HEK293 (cell line): Measurements from ENCODE around the gene SYTL1.

ENCODE experiments used
- CTCF ChIA-PET: fragments of 350-600 bp; formaldehyde crosslinking; extraction: SDS; loops from one replicate; lab custom pipeline; 2021; ENCODE audit warnings: antibody characterized with exemption; lab: Yijun Ruan, JAX
- POLR2A ChIA-PET: fragments of 300-600 bp; formaldehyde crosslinking; extraction: SDS; loops from one replicate; lab custom pipeline; 2020; ENCODE audit warnings: antibody characterized with exemption, inconsistent platforms; lab: Yijun Ruan, JAX
- H3K27ac ChIP-seq: fragments of 200-500 bp; sonication (Bioruptor generic); 2 replicates; pipeline ENCODE4 v1.5.1; 2014; ENCODE audit warnings: low read depth, low read length, control low read depth, inconsistent platforms; ENCODE audit errors: extremely low read depth
- H3K36me3 ChIP-seq, 2 experiments: fragments of 200-500 bp in 1 of 2; sonication (Bioruptor generic) in 1 of 2; 1 replicate in 1 of 2; 2 replicates in 1 of 2; pipeline ENCODE4 v1.5.1; 2014 to 2017; ENCODE audit warnings: inconsistent platforms in 2 of 2, low read length in 2 of 2; ENCODE audit not compliant: control insufficient read depth in 2 of 2, insufficient read depth in 1 of 2
- H3K4me1 ChIP-seq: fragments of 200-500 bp; sonication (Bioruptor generic); 2 replicates; pipeline ENCODE4 v1.5.1; 2014; ENCODE audit warnings: mild to moderate bottlenecking, low read length, inconsistent platforms; ENCODE audit not compliant: control insufficient read depth, insufficient read depth
- H3K4me3 ChIP-seq: 2 replicates; pipeline ENCODE4 v1.5.1; 2011; ENCODE audit warnings: low read depth, mild to moderate bottlenecking, control low read depth, low read length, moderate library complexity
- H3K9me3 ChIP-seq: fragments of 200-500 bp; sonication (Bioruptor generic); 2 replicates; pipeline ENCODE4 v1.5.1; 2014; ENCODE audit warnings: low read depth, low read length, inconsistent platforms; ENCODE audit not compliant: control insufficient read depth, insufficient read depth
- ELK4 ChIP-seq: IDR thresholded peaks from 2 replicates; pipeline ENCODE4 v1.6.1; 2011; ENCODE audit warnings: mild to moderate bottlenecking, low read depth, low read length, borderline replicate concordance
- GLIS2 ChIP-seq: fragments of 450-650 bp; formaldehyde crosslinking; IDR thresholded peaks from 2 replicates; pipeline ENCODE4 v1.5.1; 2016; ENCODE audit warnings: missing biosample characterization, missing genetic modification characterization
- KLF9 ChIP-seq: fragments of 450-650 bp; formaldehyde crosslinking; IDR thresholded peaks from 2 replicates; pipeline ENCODE4 v1.5.1; 2016; ENCODE audit warnings: missing biosample characterization, missing genetic modification characterization, low read depth
- PRDM10 ChIP-seq: fragments of 450-650 bp; formaldehyde crosslinking; IDR thresholded peaks from 2 replicates; pipeline ENCODE4 v1.5.1; 2016; ENCODE audit warnings: missing biosample characterization, missing genetic modification characterization
- SP2 ChIP-seq: fragments of 450-650 bp; formaldehyde crosslinking; IDR thresholded peaks from 2 replicates; pipeline ENCODE4 v1.5.1; 2016; ENCODE audit warnings: missing biosample characterization, missing genetic modification characterization
- ZBTB44 ChIP-seq: fragments of 450-650 bp; IDR thresholded peaks from 2 replicates; pipeline ENCODE4 v1.5.1; 2018; ENCODE audit warnings: missing biosample characterization, mild to moderate bottlenecking, missing genetic modification characterization
- ZIC2 ChIP-seq: fragments of 450-650 bp; formaldehyde crosslinking; IDR thresholded peaks from 2 replicates; pipeline ENCODE4 v1.5.1; 2016; ENCODE audit warnings: missing biosample characterization, missing genetic modification characterization
- ZNF146 ChIP-seq: fragments of 450-650 bp; formaldehyde crosslinking; IDR thresholded peaks from 2 replicates; pipeline ENCODE4 v1.5.1; 2016; ENCODE audit warnings: missing biosample characterization, missing genetic modification characterization
- ZNF280D ChIP-seq: fragments of 450-650 bp; formaldehyde crosslinking; IDR thresholded peaks from 2 replicates; pipeline ENCODE4 v1.5.1; 2016; ENCODE audit warnings: missing biosample characterization, missing genetic modification characterization
- ZNF391 ChIP-seq: fragments of 450-650 bp; formaldehyde crosslinking; IDR thresholded peaks from 2 replicates; pipeline ENCODE4 v1.5.1; 2016; ENCODE audit warnings: low read depth, missing biosample characterization, missing genetic modification characterization, borderline replicate concordance
- ZNF449 ChIP-seq: fragments of 450-650 bp; formaldehyde crosslinking; IDR thresholded peaks from 2 replicates; pipeline ENCODE4 v1.5.1; 2017; ENCODE audit warnings: missing biosample characterization, mild to moderate bottlenecking, missing genetic modification characterization, moderate library complexity
- ZNF624 ChIP-seq: fragments of 450-650 bp; formaldehyde crosslinking; IDR thresholded peaks from 2 replicates; pipeline ENCODE4 v1.5.1; 2017; ENCODE audit warnings: missing biosample characterization, missing genetic modification characterization
- ZNF670 ChIP-seq: fragments of 450-650 bp; formaldehyde crosslinking; IDR thresholded peaks from 2 replicates; pipeline ENCODE4 v1.5.1; 2016; ENCODE audit warnings: missing biosample characterization, missing genetic modification characterization, low read depth

The SYTL1 gene

GRCh38 chr1:27350663-27351540, 9.1 kb downstream of the SYTL1 start:
- POLR2A ChIA-PET = no interaction called here
- CTCF ChIA-PET = interaction anchor here (3.2 to 7.8 kb wide), 2 partner anchors 16 to 19 kb away, joined by 17 to 84 read pairs; partner anchors contain the start of gene MAP3K6
- H3K9me3 ChIP-seq = no peaks in the 10 kb centered on the region
- no peak overlapping the region for H3K27ac ChIP-seq
- H3K36me3 ChIP-seq = peaks cover 0 to 28% of the 10 kb centered on the region in 2 experiments; a peak in 1 of 3 replicates
- no peak overlapping the region for H3K4me3 ChIP-seq
- H3K4me1 ChIP-seq = peaks cover 4% of the 10 kb centered on the region
- TF ChIP-seq ZNF146 (tag by site-specific recombination) (no peak), ZNF449 (tag by site-specific recombination) (no peak), PRDM10 (tag by site-specific recombination) (no peak), ZNF391 (tag by site-specific recombination) (no peak), GLIS2 (peak; percentile 10; the same call in 1 of the 2 replicates), KLF9 (tag by site-specific recombination) (no peak), ZBTB44 (tag by site-specific recombination) (no peak), ZNF670 (tag by site-specific recombination) (no peak), SP2 (tag by site-specific recombination) (peak; percentile 34), ZNF280D (tag by site-specific recombination) (no peak)

- POLR2A ChIA-PET = no interaction called here
- Histone ChIP-seq H3K4me3 (no peak overlapping the region), H3K4me1 (peaks cover 4% of the 10 kb centered on the region), H3K27ac (no peak overlapping the region), H3K36me3 (peaks cover 0 to 31% of the 10 kb centered on the region in 2 experiments; a peak in 1 of 3 replicates), H3K9me3 (no peaks in the 10 kb centered on the region)
- CTCF ChIA-PET = interaction anchor here (7.8 kb wide), 1 partner anchor 15 kb away, joined by 84 read pairs; the partner anchor contains the start of gene MAP3K6
- TF ChIP-seq ELK4 = no peak
- no peak for TF ChIP-seq ZNF624 (tag by site-specific recombination)
- TF ChIP-seq SP2 (tag by site-specific recombination) = no peak
- TF ChIP-seq GLIS2 = 0 out of 2 replicates have a peak, but pooled peaks have one; percentile 24
- TF ChIP-seq ZIC2 (tag by site-specific recombination) = no peak
- no peak for TF ChIP-seq KLF9 (tag by site-specific recombination)
- peak; percentile 87 for TF ChIP-seq ZNF449 (tag by site-specific recombination)
Measured at GRCh38 chr1:27351541-27352107, 9.8 kb downstream of the SYTL1 start.
